ENCODE measurements around the gene CEACAM19.

DNA sequence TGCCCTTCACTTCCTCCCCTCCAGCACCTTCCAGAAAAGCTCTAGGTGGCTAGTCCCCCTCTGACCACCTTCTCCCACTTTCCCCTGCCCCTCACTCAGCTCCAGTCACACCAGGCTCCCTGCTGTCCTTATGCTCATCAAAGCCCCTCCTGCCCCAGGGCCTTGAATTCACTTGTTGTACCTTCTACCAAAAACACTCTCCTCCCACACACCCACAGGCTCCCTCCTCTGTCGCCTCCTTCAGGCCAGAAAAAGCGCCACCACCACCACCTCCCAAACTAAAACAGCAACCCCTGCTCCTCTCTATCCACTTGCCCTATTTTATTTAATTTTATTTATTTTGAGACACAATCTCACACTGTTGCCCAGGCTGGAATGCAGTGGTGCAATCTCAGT, 22.9 kb downstream of the CEACAM19 start:
- TF ChIP-seq POLR2AphosphoS5 (IDR thresholded peaks at IDR 0.05; ENCODE audit: low read depth, low read length): no peak
- no peak for TF ChIP-seq BRCA1 (IDR thresholded peaks at IDR 0.05; ENCODE audit: low read depth, low read length)
- no peak for TF ChIP-seq POLR2A (IDR thresholded peaks at IDR 0.05; ENCODE audit: control extremely low read depth in 1 of 2, low read depth in 2 of 2, low read length in 2 of 2)
- no peak for TF ChIP-seq SP4 (IDR thresholded peaks at IDR 0.05; ENCODE audit: low read length)
- no peak for TF ChIP-seq FOSL1 (IDR thresholded peaks at IDR 0.05; ENCODE audit: insufficient read depth, low read depth, low read length)
- TF ChIP-seq CTCF (IDR thresholded peaks at IDR 0.05; ENCODE audit: control extremely low read depth in 1 of 3, insufficient read depth in 1 of 3, low read depth in 1 of 3, low read length in 3 of 3): peak; percentile 50 to 53 (median 53)
- no peak for TF ChIP-seq CBX8 (IDR thresholded peaks at IDR 0.05; ENCODE audit: borderline replicate concordance, low read depth, low read length)
- no peak for TF ChIP-seq EZH2 (IDR thresholded peaks at IDR 0.05; ENCODE audit: low read depth, low read length, severe bottlenecking)
